Embryonic facial prominence (tissue), 1 donor: Measurements from ENCODE around the gene CACTIN.
A peak's percentile ranks its signal among the peaks of the same experiment; 100 is the strongest.
"Not testable (repeated sequence)": the region's sequence is repeated elsewhere in the genome, so short reads cannot be mapped to it uniquely, and the experiment has no call there.

Experiments
- DNase-seq: peaks from one replicate; pipeline ENCODE4 v3.0.0-alpha.2; 2016; ENCODE audit errors: extremely low spot score

Gene CACTIN

GRCh38 chr19:3626473-3627350 is at the start of gene CACTIN:
TSS of gene CACTIN (minus strand) at chr19:3626790. CDS start at chr19:3626762, 28 bp downstream.
- peak; percentile 97 for DNase-seq

GRCh38 chr19:3674784-3675543 is 48.4 kb upstream of the CACTIN start:
- no peak for DNase-seq

- no peak for DNase-seq
Measured at GRCh38 chr19:3673506-3674439, 47.2 kb upstream of the CACTIN start.

GRCh38 chr19:3672993-3673392 is 46.4 kb upstream of the CACTIN start:
- DNase-seq = no peak

- DNase-seq = no peak
Measured at GRCh38 chr19:3672575-3672948, 46.0 kb upstream of the CACTIN start.

- DNase-seq = no peak
Measured at GRCh38 chr19:3671680-3672574, 45.3 kb upstream of the CACTIN start.

GRCh38 chr19:3670796-3671679 is 44.4 kb upstream of the CACTIN start:
- peak; percentile 40 for DNase-seq

- DNase-seq = peak; percentile 41
Measured at GRCh38 chr19:3669947-3670795, 43.6 kb upstream of the CACTIN start.

GRCh38 chr19:3669082-3669946 is 42.7 kb upstream of the CACTIN start:
- DNase-seq = no peak

- no peak for DNase-seq
Measured at GRCh38 chr19:3668331-3669081, 41.9 kb upstream of the CACTIN start.

- no peak for DNase-seq
Measured at GRCh38 chr19:3667766-3668165, 41.2 kb upstream of the CACTIN start.

- DNase-seq = no peak
Measured at GRCh38 chr19:3667037-3667638, 40.5 kb upstream of the CACTIN start.

- DNase-seq = not testable (repeated sequence)
Measured at GRCh38 chr19:3666545-3666856, 39.9 kb upstream of the CACTIN start.

- DNase-seq = no peak
Measured at GRCh38 chr19:3665681-3666544, 39.3 kb upstream of the CACTIN start.

- no peak for DNase-seq
Measured at GRCh38 chr19:3664879-3665642, 38.5 kb upstream of the CACTIN start.
